ENCODE data around the gene SUSD1. TPM values are rescaled to one million over a fixed set of nuclear protein-coding genes. Genes with fewer than 3 reads are reported as not detected.

SUSD1 gene
- total and polyA plus RNA-seq, 2 donors (not counting 3 experiments of a cell fraction or from before 2014, with no cell fraction given): 33.1 to 37.8 TPM

DNA sequence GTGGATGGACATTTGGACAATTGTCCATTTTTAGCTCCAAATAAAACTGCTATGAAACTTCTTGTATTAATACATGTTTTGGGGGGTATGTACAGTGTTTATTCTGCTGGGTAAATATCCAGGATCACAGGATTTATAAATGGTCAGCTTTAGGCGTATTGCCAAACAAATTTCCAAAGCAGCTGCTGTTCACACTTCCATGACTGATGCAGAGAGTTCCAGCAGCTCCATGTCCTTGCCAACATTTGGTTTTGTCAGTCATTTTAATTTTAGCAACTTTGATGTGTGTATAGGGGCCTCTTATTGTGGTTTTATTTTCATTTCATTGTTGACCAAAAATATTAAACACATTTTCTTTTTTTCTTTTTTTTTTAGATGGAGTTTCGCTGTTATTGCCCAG is 9.8 kb upstream of the SUSD1 start:
- dilution Hi-C loops (cut with MboI; ENCODE audit: extremely low pct_ligation_motif_present, low sequenced_read_pairs) (no loop called here), intact Hi-C loops (cut with micrococcal nuclease) (no loop called here)
- no TSS peak for BruUV-seq (replicated peaks)
- TF ChIP-seq EZH2 (IDR thresholded peaks at IDR 0.05; ENCODE audit: borderline replicate concordance, low read depth, low read length, severe bottlenecking) (no peak), FOS (IDR thresholded peaks at IDR 0.05; ENCODE audit: borderline replicate concordance, insufficient read depth, low read length) (no peak), JUN (IDR thresholded peaks at IDR 0.05; ENCODE audit: borderline replicate concordance, insufficient read depth, insufficient read length, low read depth) (no peak), POLR2AphosphoS5 (IDR thresholded peaks at IDR 0.05; ENCODE audit: insufficient read depth, low read depth, low read length) (no peak), POLR2A (IDR thresholded peaks at IDR 0.05; ENCODE audit: low read depth, low read length) (no peak), MYC (IDR thresholded peaks at IDR 0.05; ENCODE audit: low read depth, low read length) (no peak), GATA2 (IDR thresholded peaks at IDR 0.05; ENCODE audit: insufficient read depth, insufficient read length, low read depth, low read length) (no peak)
- TF ChIP-seq, protein P1, sequence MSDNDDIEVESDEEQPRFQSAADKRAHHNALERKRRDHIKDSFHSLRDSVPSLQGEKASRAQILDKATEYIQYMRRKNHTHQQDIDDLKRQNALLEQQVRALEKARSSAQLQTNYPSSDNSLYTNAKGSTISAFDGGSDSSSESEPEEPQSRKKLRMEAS (IDR thresholded peaks at IDR 0.05; ENCODE audit: insufficient read depth, insufficient read length): no peak
- TF ChIP-seq, protein P2, sequence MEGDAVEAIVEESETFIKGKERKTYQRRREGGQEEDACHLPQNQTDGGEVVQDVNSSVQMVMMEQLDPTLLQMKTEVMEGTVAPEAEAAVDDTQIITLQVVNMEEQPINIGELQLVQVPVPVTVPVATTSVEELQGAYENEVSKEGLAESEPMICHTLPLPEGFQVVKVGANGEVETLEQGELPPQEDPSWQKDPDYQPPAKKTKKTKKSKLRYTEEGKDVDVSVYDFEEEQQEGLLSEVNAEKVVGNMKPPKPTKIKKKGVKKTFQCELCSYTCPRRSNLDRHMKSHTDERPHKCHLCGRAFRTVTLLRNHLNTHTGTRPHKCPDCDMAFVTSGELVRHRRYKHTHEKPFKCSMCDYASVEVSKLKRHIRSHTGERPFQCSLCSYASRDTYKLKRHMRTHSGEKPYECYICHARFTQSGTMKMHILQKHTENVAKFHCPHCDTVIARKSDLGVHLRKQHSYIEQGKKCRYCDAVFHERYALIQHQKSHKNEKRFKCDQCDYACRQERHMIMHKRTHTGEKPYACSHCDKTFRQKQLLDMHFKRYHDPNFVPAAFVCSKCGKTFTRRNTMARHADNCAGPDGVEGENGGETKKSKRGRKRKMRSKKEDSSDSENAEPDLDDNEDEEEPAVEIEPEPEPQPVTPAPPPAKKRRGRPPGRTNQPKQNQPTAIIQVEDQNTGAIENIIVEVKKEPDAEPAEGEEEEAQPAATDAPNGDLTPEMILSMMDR (IDR thresholded peaks at IDR 0.05; ENCODE audit: extremely low read depth in 1 of 2, insufficient read depth in 1 of 2, low read depth in 1 of 2, low read length in 2 of 2): no peak
- H3K9me3 ChIP-seq (replicated peaks; ENCODE audit: control insufficient read depth, insufficient read depth, low read length): no peaks in the 10 kb centered on the region
- H3K9me1 ChIP-seq (replicated peaks; ENCODE audit: control insufficient read depth, extremely low read depth, insufficient read depth, low read length): no peaks in the 10 kb centered on the region
- ChIA-PET CTCF (no interaction called here), POLR2A (no interaction called here)
- H3K9ac ChIP-seq (replicated peaks; ENCODE audit: extremely low read depth, insufficient read depth, low read length): no peak overlapping the region
- FAIRE-seq: no peak
- no peak overlapping the region for H3K4me2 ChIP-seq (ENCODE audit: insufficient read depth, low read length)
- no peak overlapping the region for H3K27ac ChIP-seq (ENCODE audit: insufficient read depth, low read depth, low read length)
- no peaks in the 10 kb centered on the region for H3K79me2 ChIP-seq (ENCODE audit: control insufficient read depth, insufficient read depth, low read length)
- no peaks in the 10 kb centered on the region for H3K36me3 ChIP-seq (ENCODE audit: control insufficient read depth in 2 of 2, extremely low read depth in 1 of 2, insufficient read depth in 2 of 2, low read length in 2 of 2)
- no peak overlapping the region for H2AFZ ChIP-seq (ENCODE audit: low read depth, low read length)
- no peak overlapping the region for H3K4me3 ChIP-seq (replicated peaks in 1 of 3; ENCODE audit: insufficient read depth in 1 of 3, low read depth in 1 of 3, low read length in 3 of 3)
- peaks cover 5% of the 10 kb centered on the region for H3K4me1 ChIP-seq (ENCODE audit: control insufficient read depth, extremely low read depth, insufficient read depth, low read length)
- no peaks in the 10 kb centered on the region for H3K27me3 ChIP-seq (ENCODE audit: control insufficient read depth in 2 of 2, insufficient read depth in 2 of 2, low read length in 2 of 2)
- DNase-seq (ENCODE audit: low read depth, low spot score): no peak
- no peaks in the 10 kb centered on the region for H4K20me1 ChIP-seq (replicated peaks; ENCODE audit: control insufficient read depth, extremely low read depth, insufficient read depth, low read length)

Data from endothelial cell of umbilical vein (primary cell).